Kidney (tissue), 14 donors: Measurements from ENCODE around the gene NFKB2. TPM values are rescaled to one million over a fixed set of nuclear protein-coding genes. Genes with fewer than 3 reads are reported as not detected.

Source experiments
- DNase-seq, 5 donors: peaks; one replicate each; pipeline ENCODE4 v3.0.0-alpha.2; 2013 to 2020
- FAIRE-seq: peaks from 2 replicates; lab custom pipeline; 2012; peaks lifted over from hg19 to GRCh38; lab: Jason Lieb, UNC
- H3K27ac ChIP-seq, 2 donors: one replicate each; pipeline ENCODE4 v1.7.0; 2013; ENCODE audit warnings: low read depth in 2 of 2, low read length in 2 of 2, inconsistent platforms in 1 of 2
- H3K27me3 ChIP-seq: one replicate; pipeline ENCODE4 v1.7.1; 2013; ENCODE audit warnings: low read length, inconsistent platforms; ENCODE audit not compliant: control insufficient read depth, insufficient read depth
- H3K36me3 ChIP-seq, 3 donors: one replicate each; pipeline versions ENCODE4 v1.7.0 to v1.7.1; 2013; ENCODE audit warnings: low read length in 3 of 3, control low read depth in 1 of 3, inconsistent platforms in 1 of 3; ENCODE audit not compliant: insufficient read depth in 3 of 3, control insufficient read depth in 2 of 3
- H3K4me1 ChIP-seq, 3 donors: one replicate each; pipeline versions ENCODE4 v1.7.0 to v1.7.1; 2013; ENCODE audit warnings: low read length in 3 of 3, inconsistent platforms in 1 of 3, low read depth in 1 of 3; ENCODE audit not compliant: control insufficient read depth in 2 of 3, insufficient read depth in 2 of 3
- H3K4me3 ChIP-seq, 3 donors: one replicate each; pipeline versions ENCODE4 v1.7.0 to v1.8.1; 2013; ENCODE audit warnings: low read length in 3 of 3, control low read depth in 1 of 3, inconsistent platforms in 1 of 3
- H3K9ac ChIP-seq, 3 donors: one replicate each; pipeline versions ENCODE4 v1.7.0 to v1.7.1; 2013; ENCODE audit warnings: low read length in 3 of 3, control low read depth in 1 of 3, inconsistent platforms in 1 of 3
- H3K9me3 ChIP-seq, 3 donors: one replicate each; pipeline versions ENCODE4 v1.7.0 to v1.7.1; 2013; ENCODE audit warnings: low read length in 3 of 3, control low read depth in 1 of 3, inconsistent platforms in 1 of 3; ENCODE audit not compliant: control insufficient read depth in 2 of 3, insufficient read depth in 1 of 3
- CTCF ChIP-seq: IDR thresholded peaks from 3 replicates; pipeline ENCODE4 v1.5.1; 2012; ENCODE audit warnings: mild to moderate bottlenecking, moderate library complexity, borderline replicate concordance; ENCODE audit not compliant: insufficient read depth; ENCODE audit errors: extremely low read depth
- intact Hi-C: fragments of 100-400 bp; cut with DNase I; formaldehyde crosslinking; loops from one replicate; pipeline ENCODE4 v1.11.1; 2022
- polyA plus RNA-seq: library from polyadenylated mRNA; stranded (reverse); fragments of 350-450 nt; fragmentation: Illumina TruSeq; extraction: RNeasy Lipid Tissue Mini Kit (QIAGEN cat#74804); gene quantifications from one replicate; pipeline ENCODE4 v1.2.3, GENCODE V29; 2014; ENCODE audit warnings: low read depth, low replicate concordance; ENCODE audit not compliant: insufficient read depth
- total RNA-seq: library from RNA; stranded (reverse); fragmentation: NEBNext Ultra II Directional; extraction: Animal tissue kit (Norgen Biotek cat#: 25700); gene quantifications from one replicate; pipeline ENCODE4 v1.2.1, GENCODE V29; 2021
- donor health status: control.
- donor health status: control.
- donor health status: control.
- donor health status: control.
- donor health status: control.
- donor health status: DM: yes; HTN: yes; CAD: no.
- donor health status: Normal renal cell carcinoma (clear cell type).

The NFKB2 gene
- total and polyA plus RNA-seq, 2 donors from 2014 or later = 14.0 to 62.7 TPM

GRCh38 chr10:102392306-102392705 lies 3.2 kb upstream of the NFKB2 start:
- H3K4me1 ChIP-seq = peaks cover 0 to 16% (median 9%) of the 10 kb centered on the region in 3 donors
- DNase-seq (no peak), FAIRE-seq (no peak)
- H3K9ac ChIP-seq = no peak overlapping the region
- H3K4me3 ChIP-seq = no peak overlapping the region
- TF ChIP-seq CTCF = no peak
- no peaks in the 10 kb centered on the region for H3K9me3 ChIP-seq
- H3K27me3 ChIP-seq = no peaks in the 10 kb centered on the region
- intact Hi-C loops = no loop called here
- H3K36me3 ChIP-seq = no peaks in the 10 kb centered on the region
- no peak overlapping the region for H3K27ac ChIP-seq

- H3K9ac ChIP-seq = peak overlapping the region; percentile 20 to 90 (median 68)
- FAIRE-seq (no peak), DNase-seq (peak in 1 of 5 donors; percentile 53)
- no peaks in the 10 kb centered on the region for H3K27me3 ChIP-seq
- peak; percentile 94 for TF ChIP-seq CTCF
- H3K4me3 ChIP-seq = peak overlapping the region in 2 of 3 donors; percentile 54 to 75
- intact Hi-C loops = no loop called here
- peaks cover 0 to 16% (median 9%) of the 10 kb centered on the region in 3 donors for H3K4me1 ChIP-seq
- no peaks in the 10 kb centered on the region for H3K9me3 ChIP-seq
- peak overlapping the region; percentile 87 to 97 for H3K27ac ChIP-seq
- peaks cover 0 to 5% (median 0%) of the 10 kb centered on the region in 3 donors for H3K36me3 ChIP-seq
These were observed 2.0 kb upstream of the NFKB2 start for GRCh38 chr10:102393411-102394078.

GRCh38 chr10:102394079-102394800 lies 1.3 kb upstream of the NFKB2 start:
- Histone ChIP-seq H3K27ac (peak overlapping the region; percentile 87 to 97), H3K27me3 (no peaks in the 10 kb centered on the region), H3K9me3 (no peaks in the 10 kb centered on the region), H3K36me3 (peaks cover 0 to 5% (median 0%) of the 10 kb centered on the region in 3 donors), H3K4me3 (peak overlapping the region; percentile 66 to 99 (median 75)), H3K9ac (peak overlapping the region; percentile 37 to 68 (median 56)), H3K4me1 (peaks cover 0 to 16% (median 9%) of the 10 kb centered on the region in 3 donors)
- FAIRE-seq = no peak
- TF ChIP-seq CTCF = peak; percentile 15
- DNase-seq = peak; percentile 89 to 99 (median 93)
- intact Hi-C loops = no loop called here
